PC-9 (cell line): ENCODE measurements around the gene CST9. TPM values are rescaled to one million over a fixed set of nuclear protein-coding genes. Genes with fewer than 3 reads are reported as not detected.

Experiments used
- BruUV-seq: library from RNA; stranded (reverse); fragments of 400-500 nt; replicated peaks from 2 replicates; lab custom pipeline; 2021; lab: Mats Ljungman, UMichigan
- CTCF ChIA-PET: fragments of 300-600 bp; sonication (Branson Sonifier 250); formaldehyde crosslinking; loops from one replicate; lab custom pipeline; 2022; ENCODE audit warnings: antibody characterized with exemption; lab: Charles Lee
- POLR2A ChIA-PET: fragments of 300-600 bp; sonication (Branson Sonifier 250); formaldehyde crosslinking; loops from one replicate; lab custom pipeline; 2022; ENCODE audit warnings: antibody characterized with exemption; ENCODE audit not compliant: unreplicated experiment; lab: Charles Lee
- DNase-seq, 2 experiments: peaks; one replicate each; pipeline versions ENCODE4 v3.0.0 to v3.0.0-alpha.2; 2015 to 2022; ENCODE audit warnings: mixed read lengths in 1 of 2
- H2AFZ ChIP-seq: fragments of 200-600 bp; sonication (generic); 2 replicates; pipeline ENCODE4 v1.8.1; 2017; ENCODE audit warnings: antibody characterized with exemption
- H3F3A ChIP-seq: fragments of 200-600 bp; sonication (generic); 2 replicates; pipeline ENCODE4 v1.8.1; 2017; ENCODE audit warnings: antibody characterized with exemption, mild to moderate bottlenecking, low read depth; ENCODE audit not compliant: insufficient read depth
- H3K27ac ChIP-seq: fragments of 200-600 bp; sonication (generic); 2 replicates; pipeline ENCODE4 v1.6.1; 2016; ENCODE audit warnings: mixed run types
- H3K27me3 ChIP-seq: fragments of 200-600 bp; sonication (generic); 2 replicates; pipeline ENCODE4 v1.6.1; 2016; ENCODE audit warnings: low read depth, mixed run types; ENCODE audit not compliant: insufficient read depth
- H3K36me3 ChIP-seq: fragments of 200-600 bp; sonication (generic); 2 replicates; pipeline ENCODE4 v1.6.1; 2016; ENCODE audit warnings: low read depth, mixed run types
- H3K4me1 ChIP-seq: fragments of 200-600 bp; sonication (generic); replicated peaks from 2 replicates; pipeline ENCODE4 v1.6.1; 2016; ENCODE audit warnings: mixed run types; ENCODE audit not compliant: insufficient read depth
- H3K4me2 ChIP-seq: fragments of 200-600 bp; sonication (generic); 2 replicates; pipeline ENCODE4 v1.6.1; 2017; ENCODE audit warnings: mixed run types
- H3K4me3 ChIP-seq: fragments of 200-600 bp; sonication (generic); 2 replicates; pipeline ENCODE4 v1.6.1; 2016; ENCODE audit warnings: mixed run types
- H3K79me2 ChIP-seq: fragments of 200-600 bp; sonication (generic); 2 replicates; pipeline ENCODE4 v1.6.1; 2017; ENCODE audit warnings: low read depth, mixed run types
- H3K9me2 ChIP-seq: fragments of 200-600 bp; sonication (generic); 2 replicates; pipeline ENCODE4 v1.8.1; 2017; ENCODE audit warnings: mild to moderate bottlenecking; ENCODE audit not compliant: insufficient read depth
- H3K9me3 ChIP-seq: fragments of 200-600 bp; sonication (generic); 2 replicates; pipeline ENCODE4 v1.8.1; 2016; ENCODE audit warnings: low read depth; ENCODE audit not compliant: insufficient read depth
- H4K20me1 ChIP-seq: fragments of 200-600 bp; sonication (generic); 2 replicates; pipeline ENCODE4 v1.8.1; 2017; ENCODE audit not compliant: insufficient read depth
- CTCF ChIP-seq: fragments of 200-600 bp; sonication (generic); conservative IDR thresholded peaks from 2 replicates; pipeline ENCODE4 v1.6.1; 2017; ENCODE audit warnings: mixed run types, antibody characterized with exemption, mild to moderate bottlenecking, moderate library complexity
- EZH2 ChIP-seq: fragments of 200-600 bp; sonication (generic); IDR thresholded peaks from 2 replicates; pipeline ENCODE4 v1.8.0; 2017; ENCODE audit warnings: antibody characterized with exemption, low read depth
- intact Hi-C: fragments of 100-400 bp; cut with micrococcal nuclease; formaldehyde crosslinking; loops from one replicate; pipeline ENCODE4 v1.10.0; 2022; ENCODE audit not compliant: unreplicated experiment
- total RNA-seq: library from RNA; stranded (reverse); gene quantifications from 2 replicates; pipeline ENCODE4 v1.2.3, GENCODE V29; 2021

Gene CST9
- total RNA-seq, 1 experiment from 2014 or later: not detected

GRCh38 chr20:23566199-23566932, 39.4 kb downstream of the CST9 start:
- CTCF ChIA-PET: no interaction called here
- no peaks in the 10 kb centered on the region for H3K9me2 ChIP-seq

GRCh38 chr20:23565503-23566045, 40.1 kb downstream of the CST9 start:
- no peak for DNase-seq
- intact Hi-C loops: no loop called here
- Histone ChIP-seq H3K4me2 (no peak overlapping the region), H2AFZ (no peak overlapping the region), H3K36me3 (no peaks in the 10 kb centered on the region), H3K4me3 (no peak overlapping the region), H3K27ac (no peak overlapping the region), H3F3A (no peaks in the 10 kb centered on the region), H3K79me2 (no peaks in the 10 kb centered on the region), H4K20me1 (no peaks in the 10 kb centered on the region), H3K4me1 (no peaks in the 10 kb centered on the region), H3K9me2 (no peaks in the 10 kb centered on the region), H3K9me3 (no peaks in the 10 kb centered on the region; the same call in 1 of the 2 replicates), H3K27me3 (peaks cover 10% of the 10 kb centered on the region)
- CTCF ChIA-PET: no interaction called here
- BruUV-seq: no TSS peak
- POLR2A ChIA-PET: no interaction called here
- TF ChIP-seq CTCF: no peak
- no peak for TF ChIP-seq EZH2

More at GRCh38 chr20:23566199-23566932, 39.4 kb downstream of the CST9 start:
- DNase-seq: no peak
- Histone ChIP-seq H3K4me2 (no peak overlapping the region), H2AFZ (no peak overlapping the region), H3K4me3 (no peak overlapping the region), H3K27me3 (peaks cover 10% of the 10 kb centered on the region), H3K79me2 (no peaks in the 10 kb centered on the region), H3K27ac (no peak overlapping the region), H3K4me1 (no peaks in the 10 kb centered on the region), H4K20me1 (no peaks in the 10 kb centered on the region), H3F3A (no peaks in the 10 kb centered on the region), H3K36me3 (no peaks in the 10 kb centered on the region), H3K9me3 (no peaks in the 10 kb centered on the region; the same call in 1 of the 2 replicates)
- no peak for TF ChIP-seq EZH2
- TF ChIP-seq CTCF: no peak
- intact Hi-C loops: no loop called here
- POLR2A ChIA-PET: no interaction called here
- no TSS peak for BruUV-seq

- H4K20me1 ChIP-seq: no peaks in the 10 kb centered on the region
- no peak for TF ChIP-seq EZH2
- TF ChIP-seq CTCF: no peak
- DNase-seq: no peak
- H3K79me2 ChIP-seq: no peaks in the 10 kb centered on the region
- no TSS peak for BruUV-seq
- intact Hi-C loops: no loop called here
- H3F3A ChIP-seq: no peaks in the 10 kb centered on the region
- H3K4me1 ChIP-seq: no peaks in the 10 kb centered on the region
- no peak overlapping the region for H3K4me2 ChIP-seq
- ChIA-PET CTCF (no interaction called here), POLR2A (no interaction called here)
- H3K4me3 ChIP-seq: no peak overlapping the region
- H3K9me2 ChIP-seq: no peaks in the 10 kb centered on the region
- peaks cover 10% of the 10 kb centered on the region for H3K27me3 ChIP-seq
- no peaks in the 10 kb centered on the region for H3K36me3 ChIP-seq
- no peak overlapping the region for H3K27ac ChIP-seq
- H2AFZ ChIP-seq: no peak overlapping the region
- H3K9me3 ChIP-seq: no peaks in the 10 kb centered on the region; the same call in 1 of the 2 replicates
These were observed 40.8 kb downstream of the CST9 start for GRCh38 chr20:23564927-23565326.
